AG10803 (cell line): ENCODE measurements around the gene SEPHS1.
A peak's percentile ranks its signal among the peaks of the same experiment; 100 is the strongest.

Experiments
- DNase-seq: peaks from one replicate; pipeline ENCODE4 v3.0.0; 2010; ENCODE audit warnings: low read depth
- H3K4me3 ChIP-seq: 2 replicates; pipeline ENCODE4 v1.5.1; 2011; ENCODE audit warnings: mild to moderate bottlenecking, low read length, control low read depth
- TF ChIP-seq, protein P1 (sequence below): conservative IDR thresholded peaks from 2 replicates; pipeline ENCODE4 v1.5.1; 2011; ENCODE audit warnings: mild to moderate bottlenecking, low read length, control low read depth, inconsistent platforms

The SEPHS1 gene

DNA sequence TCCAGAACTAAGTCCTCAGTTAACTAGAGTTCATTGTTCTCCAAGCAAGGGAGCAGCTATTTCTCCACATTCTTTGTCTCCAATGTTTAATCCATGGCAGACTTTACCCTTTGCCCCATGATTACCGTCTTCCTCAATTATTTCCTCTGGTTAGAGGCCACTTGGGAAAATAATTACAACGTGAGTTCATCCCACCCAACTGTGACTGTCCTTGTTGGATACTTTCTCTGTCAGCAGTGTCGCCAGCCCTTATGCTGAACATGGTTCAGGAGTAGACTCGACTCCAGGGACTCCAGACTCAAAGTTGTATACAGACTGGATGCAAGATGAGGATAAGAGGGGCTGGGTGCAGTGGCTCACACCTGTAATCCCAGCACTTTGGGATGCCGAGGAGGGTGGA, 17.1 kb upstream of the SEPHS1 start:
- H3K4me3 ChIP-seq: no peak overlapping the region
- TF ChIP-seq, protein P1, sequence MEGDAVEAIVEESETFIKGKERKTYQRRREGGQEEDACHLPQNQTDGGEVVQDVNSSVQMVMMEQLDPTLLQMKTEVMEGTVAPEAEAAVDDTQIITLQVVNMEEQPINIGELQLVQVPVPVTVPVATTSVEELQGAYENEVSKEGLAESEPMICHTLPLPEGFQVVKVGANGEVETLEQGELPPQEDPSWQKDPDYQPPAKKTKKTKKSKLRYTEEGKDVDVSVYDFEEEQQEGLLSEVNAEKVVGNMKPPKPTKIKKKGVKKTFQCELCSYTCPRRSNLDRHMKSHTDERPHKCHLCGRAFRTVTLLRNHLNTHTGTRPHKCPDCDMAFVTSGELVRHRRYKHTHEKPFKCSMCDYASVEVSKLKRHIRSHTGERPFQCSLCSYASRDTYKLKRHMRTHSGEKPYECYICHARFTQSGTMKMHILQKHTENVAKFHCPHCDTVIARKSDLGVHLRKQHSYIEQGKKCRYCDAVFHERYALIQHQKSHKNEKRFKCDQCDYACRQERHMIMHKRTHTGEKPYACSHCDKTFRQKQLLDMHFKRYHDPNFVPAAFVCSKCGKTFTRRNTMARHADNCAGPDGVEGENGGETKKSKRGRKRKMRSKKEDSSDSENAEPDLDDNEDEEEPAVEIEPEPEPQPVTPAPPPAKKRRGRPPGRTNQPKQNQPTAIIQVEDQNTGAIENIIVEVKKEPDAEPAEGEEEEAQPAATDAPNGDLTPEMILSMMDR: no peak
- no peak for DNase-seq

GRCh38 chr10:13360587-13360986, 12.5 kb upstream of the SEPHS1 start:
- no peak overlapping the region for H3K4me3 ChIP-seq
- no peak for DNase-seq
- TF ChIP-seq, protein P1: no peak

GRCh38 chr10:13356392-13356791, 8.3 kb upstream of the SEPHS1 start:
- DNase-seq: no peak
- no peak overlapping the region for H3K4me3 ChIP-seq
- TF ChIP-seq, protein P1: no peak

- H3K4me3 ChIP-seq: no peak overlapping the region
- no peak for DNase-seq
- TF ChIP-seq, protein P1: no peak
Observed at GRCh38 chr10:13354783-13355182, 6.7 kb upstream of the SEPHS1 start.

DNA sequence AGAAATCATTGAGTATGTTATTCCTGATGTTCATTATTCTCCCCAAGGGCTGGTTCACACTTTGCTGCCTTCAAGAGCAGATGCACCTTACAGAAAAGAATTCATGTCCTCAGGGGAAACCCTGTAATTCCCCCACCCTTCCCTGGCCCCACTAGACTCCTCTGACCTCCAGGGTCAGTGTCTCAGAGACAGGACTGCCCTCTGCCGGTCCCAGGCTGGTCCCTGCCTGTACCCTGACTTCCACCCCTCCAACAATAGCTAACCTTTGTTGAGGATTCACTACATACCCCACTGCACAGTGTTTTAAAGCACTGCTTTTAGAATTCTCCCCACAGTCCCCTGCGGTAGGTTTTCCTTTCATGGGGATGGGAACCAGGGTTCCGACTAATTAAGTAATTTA, 4.4 kb upstream of the SEPHS1 start:
- H3K4me3 ChIP-seq: no peak overlapping the region
- no peak for DNase-seq
- TF ChIP-seq, protein P1: peak; percentile 8; the same call in 1 of the 2 replicates

GRCh38 chr10:13351340-13351915, 3.3 kb upstream of the SEPHS1 start:
- no peak for DNase-seq
- no peak overlapping the region for H3K4me3 ChIP-seq
- TF ChIP-seq, protein P1: no peak

GRCh38 chr10:13349463-13350274, 1.6 kb upstream of the SEPHS1 start:
- peak overlapping the region; percentile 72 for H3K4me3 ChIP-seq
- DNase-seq: peak; percentile 46

More at GRCh38 chr10:13349463-13350274, 1.6 kb upstream of the SEPHS1 start:
- TF ChIP-seq, protein P1: no peak
